Measurements from ENCODE around the gene DNAJC1. TPM values are rescaled to one million over a fixed set of nuclear protein-coding genes. Genes with fewer than 3 reads are reported as not detected.

The DNAJC1 gene
- total RNA-seq, 1 donor from 2014 or later, result 18.2 TPM

GRCh38 chr10:21944727-21945386 is 58.7 kb downstream of the DNAJC1 start:
- H3K9me3 Mint-ChIP-seq, result no peaks in the 10 kb centered on the region
- H3K27ac Mint-ChIP-seq, result no peak overlapping the region
- peaks cover 7% of the 10 kb centered on the region for H3K4me1 Mint-ChIP-seq (ENCODE audit: unreplicated experiment)
- no peak overlapping the region for H3K4me3 Mint-ChIP-seq
- DNase-seq (ENCODE audit: extremely low spot score, unreplicated experiment), result no peak
- H3K36me3 Mint-ChIP-seq, result no peaks in the 10 kb centered on the region
- H3K27me3 Mint-ChIP-seq, result no peaks in the 10 kb centered on the region
- TF ChIP-seq, protein P1, sequence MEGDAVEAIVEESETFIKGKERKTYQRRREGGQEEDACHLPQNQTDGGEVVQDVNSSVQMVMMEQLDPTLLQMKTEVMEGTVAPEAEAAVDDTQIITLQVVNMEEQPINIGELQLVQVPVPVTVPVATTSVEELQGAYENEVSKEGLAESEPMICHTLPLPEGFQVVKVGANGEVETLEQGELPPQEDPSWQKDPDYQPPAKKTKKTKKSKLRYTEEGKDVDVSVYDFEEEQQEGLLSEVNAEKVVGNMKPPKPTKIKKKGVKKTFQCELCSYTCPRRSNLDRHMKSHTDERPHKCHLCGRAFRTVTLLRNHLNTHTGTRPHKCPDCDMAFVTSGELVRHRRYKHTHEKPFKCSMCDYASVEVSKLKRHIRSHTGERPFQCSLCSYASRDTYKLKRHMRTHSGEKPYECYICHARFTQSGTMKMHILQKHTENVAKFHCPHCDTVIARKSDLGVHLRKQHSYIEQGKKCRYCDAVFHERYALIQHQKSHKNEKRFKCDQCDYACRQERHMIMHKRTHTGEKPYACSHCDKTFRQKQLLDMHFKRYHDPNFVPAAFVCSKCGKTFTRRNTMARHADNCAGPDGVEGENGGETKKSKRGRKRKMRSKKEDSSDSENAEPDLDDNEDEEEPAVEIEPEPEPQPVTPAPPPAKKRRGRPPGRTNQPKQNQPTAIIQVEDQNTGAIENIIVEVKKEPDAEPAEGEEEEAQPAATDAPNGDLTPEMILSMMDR (conservative IDR thresholded peaks at IDR 0.05), result no peak

- no peaks in the 10 kb centered on the region for H3K36me3 Mint-ChIP-seq
- no peak overlapping the region for H3K27ac Mint-ChIP-seq
- DNase-seq (ENCODE audit: extremely low spot score, unreplicated experiment), result no peak
- H3K4me1 Mint-ChIP-seq (ENCODE audit: unreplicated experiment), result peaks cover 7% of the 10 kb centered on the region
- H3K9me3 Mint-ChIP-seq, result no peaks in the 10 kb centered on the region
- H3K27me3 Mint-ChIP-seq, result no peaks in the 10 kb centered on the region
- H3K4me3 Mint-ChIP-seq, result no peak overlapping the region
- TF ChIP-seq, protein P1 (conservative IDR thresholded peaks at IDR 0.05), result no peak
Observed at GRCh38 chr10:21943633-21944265, 59.8 kb downstream of the DNAJC1 start.

DNA sequence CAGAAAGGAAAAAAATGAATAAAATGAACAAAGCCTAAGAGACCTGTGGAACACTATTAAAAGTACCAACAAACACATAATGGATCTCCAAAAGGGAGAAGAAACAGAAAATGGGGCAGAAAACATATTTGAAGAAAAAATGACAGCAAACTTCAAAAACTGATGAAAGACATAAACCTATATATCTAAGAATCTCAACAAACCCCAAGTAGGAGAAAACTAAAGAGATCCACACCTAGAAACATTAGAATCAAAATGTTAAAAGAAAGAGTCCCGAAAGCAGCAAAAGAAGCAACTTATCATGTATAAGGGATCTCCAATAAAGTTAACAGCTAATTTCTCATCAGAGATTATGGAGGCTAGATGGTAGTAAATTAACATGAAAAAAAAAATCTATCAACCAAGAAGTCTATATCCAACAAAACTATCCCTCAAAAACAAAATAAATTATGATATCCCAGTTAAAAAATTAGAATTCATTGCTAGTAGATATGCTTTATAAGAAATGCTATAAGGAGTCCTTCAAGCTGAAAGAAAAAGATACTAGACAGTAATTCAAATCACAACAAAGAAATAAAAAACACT is 68.0 kb downstream of the DNAJC1 start:
- Mint-ChIP-seq H3K27me3 (no peaks in the 10 kb centered on the region), H3K9me3 (no peaks in the 10 kb centered on the region), H3K4me3 (no peak overlapping the region), H3K36me3 (no peaks in the 10 kb centered on the region), H3K27ac (no peak overlapping the region), H3K4me1 (ENCODE audit: unreplicated experiment) (no peaks in the 10 kb centered on the region)
- TF ChIP-seq, protein P1 (conservative IDR thresholded peaks at IDR 0.05), result no peak
- DNase-seq (ENCODE audit: extremely low spot score, unreplicated experiment), result no peak

DNA sequence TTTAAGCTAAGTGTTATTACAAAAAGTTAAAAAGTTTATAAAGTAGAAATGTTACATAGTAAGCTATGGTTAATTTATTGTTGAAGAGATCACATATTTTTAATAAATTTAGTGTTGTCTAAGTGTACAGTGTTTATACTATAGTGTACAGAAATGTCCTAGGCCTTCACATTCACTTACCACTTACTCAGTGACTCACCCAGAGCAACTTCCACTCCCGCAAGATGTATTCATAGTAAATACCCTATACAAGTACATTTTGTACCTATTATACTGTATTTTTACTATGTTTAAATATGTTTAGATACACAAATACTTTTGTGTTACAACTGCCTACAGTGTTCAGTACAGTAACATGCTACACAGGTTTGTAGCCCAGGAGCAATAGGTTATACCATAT is 69.2 kb downstream of the DNAJC1 start:
- Mint-ChIP-seq H3K9me3 (no peaks in the 10 kb centered on the region), H3K4me3 (no peak overlapping the region), H3K27ac (no peak overlapping the region), H3K27me3 (no peaks in the 10 kb centered on the region), H3K4me1 (ENCODE audit: unreplicated experiment) (peaks cover 1% of the 10 kb centered on the region), H3K36me3 (no peaks in the 10 kb centered on the region)
- no peak for DNase-seq (ENCODE audit: extremely low spot score, unreplicated experiment)
- TF ChIP-seq, protein P1 (conservative IDR thresholded peaks at IDR 0.05), result no peak

GRCh38 chr10:21929070-21929469 is 74.5 kb downstream of the DNAJC1 start:
- Mint-ChIP-seq H3K4me3 (peak overlapping the region; percentile 54), H3K27ac (no peak overlapping the region), H3K36me3 (peaks cover 3% of the 10 kb centered on the region), H3K4me1 (ENCODE audit: unreplicated experiment) (peaks cover 20% of the 10 kb centered on the region), H3K27me3 (no peaks in the 10 kb centered on the region), H3K9me3 (no peaks in the 10 kb centered on the region)
- TF ChIP-seq, protein P1 (conservative IDR thresholded peaks at IDR 0.05), result no peak
- DNase-seq (ENCODE audit: extremely low spot score, unreplicated experiment), result no peak
